GM18505 (cell line): Measurements from ENCODE around the gene WRAP73.

Experiments
- ATAC-seq: cut with Tn5 transposase; IDR thresholded peaks from one replicate; pipeline ENCODE4 v1.9.1; 2021; ENCODE audit not compliant: unreplicated experiment
- POLR2A ChIP-seq: IDR thresholded peaks from 4 replicates; pipeline ENCODE4 v1.6.1; 2011; ENCODE audit warnings: borderline replicate concordance; ENCODE audit not compliant: insufficient read depth, insufficient read length; ENCODE audit errors: extremely low read depth

Gene WRAP73

DNA sequence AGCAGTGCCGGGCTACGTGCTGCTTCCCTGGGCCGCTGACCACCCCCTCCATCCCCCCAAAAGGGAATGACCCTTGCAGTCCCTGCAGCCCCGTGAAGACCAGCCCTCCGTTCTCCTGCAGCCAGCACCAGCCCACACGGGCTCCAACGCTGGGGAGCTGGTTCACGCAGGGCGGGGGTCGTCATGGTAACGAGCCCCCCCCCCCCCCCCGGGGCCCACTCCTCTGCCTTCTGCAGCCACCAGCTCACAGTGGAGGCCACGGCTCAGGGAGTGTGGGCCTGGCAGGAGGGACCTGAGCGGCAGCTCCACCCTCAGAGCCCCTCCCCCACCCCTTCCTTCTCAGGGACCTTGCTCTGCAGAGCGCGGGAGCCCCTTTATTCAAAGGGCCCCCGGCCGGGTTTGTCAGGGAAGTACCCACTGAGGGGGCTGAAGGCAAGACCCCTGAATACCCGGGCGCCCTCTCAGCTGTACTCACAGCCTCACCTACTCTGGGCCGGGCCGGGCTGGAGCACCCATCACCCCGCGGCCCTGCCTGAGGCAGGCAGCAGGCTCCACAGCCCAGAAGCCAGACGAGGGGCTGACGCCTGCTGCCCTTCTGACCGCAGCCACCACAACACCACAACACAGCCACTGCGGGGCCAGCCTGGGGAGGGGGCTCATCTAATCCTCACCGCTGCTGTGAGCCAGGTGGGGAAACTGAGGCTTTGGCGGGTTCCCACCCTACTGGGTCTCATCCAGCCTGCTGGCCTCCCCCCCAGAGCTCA, 51.2 kb downstream of the WRAP73 start:
- no peak for ATAC-seq
- no peak for TF ChIP-seq POLR2A

DNA sequence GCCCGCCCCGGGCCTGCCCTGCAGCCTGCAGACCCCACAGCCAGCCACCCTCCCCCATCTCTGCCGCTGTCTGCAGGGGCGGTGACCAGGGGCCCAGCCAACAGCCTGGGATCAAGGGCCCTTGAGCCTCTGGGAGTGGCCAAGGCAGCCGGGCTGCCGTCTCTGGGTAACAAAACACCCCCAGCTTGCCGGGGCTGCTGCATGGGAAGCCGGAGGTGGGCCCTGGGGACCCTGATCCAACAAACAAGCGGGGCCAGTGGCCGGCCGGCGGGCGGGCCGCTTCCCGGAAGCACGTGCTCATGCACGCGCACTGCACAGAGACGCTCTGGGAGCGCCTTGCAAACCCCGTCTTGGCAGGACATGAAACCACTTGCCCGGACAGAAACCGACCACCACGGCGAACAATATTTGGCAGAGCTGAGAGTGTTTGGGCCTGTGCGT, 51.8 kb downstream of the WRAP73 start:
- no peak for ATAC-seq
- TF ChIP-seq POLR2A: no peak

DNA sequence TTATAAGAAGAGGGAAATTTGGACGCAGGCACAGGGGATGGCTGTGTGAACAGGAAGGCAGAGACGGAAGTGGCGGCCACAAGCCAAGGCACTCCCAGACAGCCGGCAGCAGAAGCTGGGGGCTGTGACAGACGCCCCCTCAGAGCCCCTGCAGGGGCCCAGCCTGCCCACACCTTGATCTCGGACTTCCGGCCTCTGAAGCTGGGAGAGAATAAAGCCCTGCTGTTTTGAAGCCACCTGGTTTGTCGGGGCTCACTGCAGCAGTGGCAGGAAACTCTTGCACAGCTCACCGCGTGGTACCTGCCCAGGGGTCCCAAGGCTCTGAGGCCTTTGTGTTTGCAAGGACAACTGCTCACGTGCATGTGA, 52.3 kb downstream of the WRAP73 start:
- ATAC-seq: no peak
- no peak for TF ChIP-seq POLR2A

DNA sequence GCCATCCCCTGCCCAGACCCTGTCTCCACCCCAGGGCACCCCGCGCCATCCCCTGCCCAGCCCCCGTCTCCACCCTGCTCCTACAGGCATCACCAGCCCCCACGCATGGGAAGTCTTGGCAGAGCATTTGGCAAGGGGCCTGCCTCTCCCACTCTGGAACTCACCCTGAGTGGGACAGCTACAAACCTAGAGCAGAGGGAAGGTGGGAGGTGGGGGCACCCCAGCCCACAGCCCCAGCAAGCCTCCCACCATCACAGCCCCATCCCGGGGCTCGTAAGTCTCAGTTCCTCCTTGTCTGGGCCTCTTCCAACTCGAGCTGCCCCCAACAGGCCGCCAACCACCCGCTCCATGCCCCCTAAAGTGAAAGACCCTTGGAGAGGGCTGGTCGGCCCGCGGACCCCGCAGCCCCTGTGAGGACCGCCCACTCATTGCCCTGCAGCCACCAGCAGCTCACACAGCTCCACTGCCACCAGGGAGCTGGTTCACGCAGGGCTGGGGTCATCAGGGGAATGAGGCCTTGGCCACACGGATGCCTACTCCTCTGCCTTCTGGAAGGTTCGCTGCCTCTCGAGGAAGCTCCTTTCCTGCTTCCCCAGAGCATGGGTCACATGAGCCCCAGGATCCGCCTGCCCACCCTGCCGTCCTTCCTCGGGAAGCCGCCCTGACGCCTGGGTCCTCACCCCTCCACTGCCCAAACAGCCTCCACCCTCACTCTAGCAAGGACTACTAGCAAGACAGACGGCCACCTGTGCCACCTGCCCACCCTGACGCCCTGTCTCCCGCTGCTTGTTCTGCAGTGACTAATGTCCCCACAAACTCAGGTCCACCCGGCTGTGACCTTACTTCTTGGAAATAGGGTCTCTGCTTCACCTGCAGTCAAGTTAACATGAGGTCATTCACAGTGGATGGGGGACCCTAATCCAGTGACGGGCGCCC, 53.0 kb downstream of the WRAP73 start:
- ATAC-seq: no peak
- TF ChIP-seq POLR2A: no peak

DNA sequence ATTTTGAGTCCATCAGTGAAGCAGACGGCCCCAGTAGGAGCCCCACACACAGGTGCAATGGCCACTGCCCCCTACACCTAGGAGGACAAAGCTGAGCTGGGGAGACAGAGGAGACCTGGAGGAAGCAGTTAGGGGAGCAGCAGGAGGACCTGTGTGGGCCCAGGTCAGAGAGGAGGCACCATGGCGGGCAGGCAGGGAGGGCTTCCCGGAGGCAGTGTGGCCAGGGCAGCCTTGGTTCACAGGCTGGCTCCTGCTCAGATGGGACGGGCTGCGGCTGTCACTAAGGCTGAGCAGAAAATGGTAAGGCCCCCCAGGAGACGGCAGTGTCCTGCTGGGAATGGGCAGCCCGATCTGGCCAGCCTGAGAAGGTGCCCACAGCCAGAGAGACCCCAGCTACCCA, 54.0 kb downstream of the WRAP73 start:
- TF ChIP-seq POLR2A: no peak
- no peak for ATAC-seq

DNA sequence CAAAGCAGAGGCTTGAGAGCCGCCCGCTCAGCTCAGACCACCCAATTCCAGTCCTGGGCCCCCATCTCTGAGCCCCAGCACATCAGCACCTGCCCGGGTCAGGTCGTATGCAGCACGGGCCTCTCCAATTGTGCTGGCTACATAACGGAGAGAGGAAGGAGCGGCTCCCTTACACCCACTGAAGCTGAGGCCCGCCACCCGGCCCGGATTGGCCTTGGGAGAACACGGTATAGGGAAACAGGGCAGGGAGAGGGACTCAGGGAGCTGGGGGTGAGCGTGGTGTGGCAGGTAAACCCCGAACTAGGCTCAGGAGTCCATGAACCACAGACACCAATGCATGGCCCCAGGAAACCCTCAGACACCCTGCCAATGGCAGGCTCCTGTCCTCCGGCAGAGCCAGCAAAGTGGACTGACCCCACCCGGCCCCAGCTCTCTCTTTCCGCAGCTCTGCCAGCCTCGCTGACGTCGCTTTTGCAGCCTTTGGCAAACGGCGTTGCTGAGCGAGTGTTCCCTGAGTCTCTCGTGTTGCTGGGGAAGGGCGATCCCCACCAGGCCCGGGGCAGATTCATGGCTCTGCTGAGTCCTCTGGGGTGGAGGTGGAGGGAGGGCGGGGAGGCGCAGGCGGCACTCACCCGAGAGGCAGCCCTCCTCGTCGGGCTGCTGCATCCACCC, 55.1 kb downstream of the WRAP73 start:
- no peak for TF ChIP-seq POLR2A
- no peak for ATAC-seq

DNA sequence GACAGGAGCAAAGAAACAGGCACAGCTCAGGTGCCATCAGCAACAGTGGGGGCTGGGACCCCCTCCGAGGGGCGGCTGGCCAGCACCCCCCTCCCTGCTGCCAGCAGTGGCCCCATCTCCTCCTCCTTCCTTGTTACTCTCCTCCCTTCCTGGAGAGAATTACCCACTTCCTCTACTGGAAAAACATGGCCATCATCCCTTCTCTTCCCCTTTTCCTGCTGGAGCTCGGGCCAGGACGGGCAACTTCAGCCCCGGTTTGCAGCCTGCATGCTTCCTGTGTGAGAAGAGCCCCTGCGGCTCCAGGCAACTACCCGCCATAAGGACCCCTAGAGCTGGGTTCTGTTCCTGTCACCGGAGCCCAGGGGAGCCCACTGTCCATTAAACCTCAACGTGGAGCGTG, 56.2 kb downstream of the WRAP73 start:
- no peak for ATAC-seq

DNA sequence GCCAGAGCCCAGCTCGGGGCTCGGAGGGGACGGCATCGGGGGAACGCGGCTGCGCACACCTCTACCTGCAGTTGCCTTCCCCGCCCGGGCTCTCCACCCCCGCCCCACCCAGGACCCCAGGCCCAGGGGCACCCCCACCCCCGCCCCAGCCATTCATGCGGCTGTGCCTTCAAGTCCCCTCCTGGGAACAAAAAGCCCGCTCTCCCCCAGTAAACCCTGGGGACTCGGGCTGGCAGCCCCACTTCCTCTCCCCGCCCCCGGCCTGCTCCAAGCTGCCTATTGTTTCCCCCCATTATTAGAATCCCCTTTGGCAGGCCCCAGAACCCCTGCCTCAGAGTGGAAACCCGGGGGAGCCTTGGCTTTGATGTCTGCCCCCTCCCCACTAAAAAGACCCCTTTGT, 56.6 kb downstream of the WRAP73 start:
- no peak for TF ChIP-seq POLR2A
- no peak for ATAC-seq

More for the DNA sequence above, 56.2 kb downstream of the WRAP73 start:
- no peak for TF ChIP-seq POLR2A

DNA sequence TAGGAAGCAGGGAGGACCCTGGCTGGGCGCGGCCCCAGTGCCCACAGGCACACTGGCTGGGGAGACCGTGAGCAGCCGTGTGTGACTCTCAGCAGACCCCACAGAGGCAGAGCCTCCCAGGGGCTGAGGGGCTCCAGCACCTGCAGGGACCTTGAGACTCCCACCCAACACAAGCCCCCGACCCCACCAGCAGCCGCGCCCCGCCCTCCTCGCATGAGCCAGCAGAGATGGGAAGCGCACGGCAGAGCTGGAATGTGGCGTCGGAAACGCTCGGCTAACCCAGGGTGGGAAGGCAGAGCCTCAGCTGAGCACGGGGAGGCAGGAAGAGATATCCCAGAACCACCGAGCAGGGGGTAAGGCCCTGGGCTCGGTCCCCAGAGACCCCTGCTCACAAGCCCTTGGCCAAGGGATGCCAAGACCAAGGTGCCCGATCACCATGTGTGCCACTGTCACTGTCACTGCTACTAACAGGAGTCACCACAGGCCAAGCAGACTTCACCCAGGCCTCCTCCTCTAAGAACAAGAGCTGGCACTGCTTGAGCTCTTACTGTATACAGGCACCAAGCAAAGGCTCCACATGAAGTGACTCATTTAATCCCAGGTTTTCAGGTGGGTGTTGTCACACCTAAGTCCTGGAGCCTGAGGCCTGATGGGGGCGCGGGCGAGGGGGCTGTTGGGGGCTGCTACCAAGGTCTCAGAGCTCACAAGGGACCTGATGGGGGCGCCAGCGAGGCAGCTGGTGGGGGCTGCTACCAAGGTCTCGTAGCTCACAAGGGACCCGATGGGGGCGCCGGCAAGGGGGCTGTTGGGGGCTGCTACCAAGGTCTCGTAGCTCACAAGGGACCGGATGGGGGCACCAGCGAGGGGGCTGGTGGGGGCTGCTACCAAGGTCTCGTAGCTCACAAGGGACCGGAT, 58.7 kb downstream of the WRAP73 start:
- TF ChIP-seq POLR2A: no peak
- no peak for ATAC-seq

DNA sequence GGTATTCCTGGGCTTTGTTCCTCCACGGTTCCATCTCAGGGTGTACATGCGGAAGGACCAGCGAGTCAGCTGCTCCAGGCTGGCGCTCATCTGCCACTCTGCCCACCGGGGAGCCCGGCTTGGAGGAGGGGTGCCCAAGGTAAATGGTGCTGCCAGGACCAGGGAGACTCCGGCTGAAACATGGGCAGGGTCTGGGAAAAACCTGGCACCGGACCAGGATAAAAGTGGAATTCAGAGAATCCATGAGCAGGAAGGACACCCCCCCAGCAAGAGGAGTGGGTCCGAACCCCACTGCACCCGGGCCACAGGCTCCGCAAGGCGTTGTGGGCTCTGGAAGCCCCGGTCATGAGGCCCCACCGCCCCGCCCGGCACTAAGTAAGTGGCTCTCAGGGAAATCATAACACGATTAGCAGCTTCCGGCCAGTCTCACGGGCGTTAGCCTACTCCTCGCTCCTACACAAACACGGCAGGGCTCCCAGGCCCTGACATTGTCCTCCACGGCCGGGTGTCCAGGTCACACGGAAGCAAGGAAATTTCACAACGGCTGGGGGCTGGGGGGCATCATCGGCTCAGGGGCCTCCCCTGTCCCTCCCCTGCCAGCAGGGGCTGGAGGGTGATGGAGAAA, 59.7 kb downstream of the WRAP73 start:
- no peak for ATAC-seq
- no peak for TF ChIP-seq POLR2A

DNA sequence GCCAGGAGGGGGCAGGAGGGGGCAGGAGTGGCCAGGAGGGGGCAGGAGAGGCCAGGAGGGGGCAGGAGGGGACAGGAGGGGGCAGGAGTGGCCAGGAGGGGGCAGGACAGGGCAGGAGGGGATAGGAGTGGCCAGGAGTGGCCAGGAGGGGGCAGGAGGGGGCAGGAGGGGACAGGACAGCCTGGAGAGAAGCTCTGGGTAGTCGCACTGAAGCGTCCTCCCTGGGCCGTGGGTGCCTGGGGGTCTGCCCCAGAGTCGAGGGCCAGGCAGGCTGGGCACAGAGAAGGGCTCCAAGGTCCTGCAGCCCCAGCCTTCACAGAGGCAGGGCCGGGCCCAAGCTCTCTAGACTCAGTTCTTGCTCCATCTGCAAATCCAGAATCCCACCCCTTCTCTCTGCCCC, 61.5 kb downstream of the WRAP73 start:
- no peak for TF ChIP-seq POLR2A
- no peak for ATAC-seq

DNA sequence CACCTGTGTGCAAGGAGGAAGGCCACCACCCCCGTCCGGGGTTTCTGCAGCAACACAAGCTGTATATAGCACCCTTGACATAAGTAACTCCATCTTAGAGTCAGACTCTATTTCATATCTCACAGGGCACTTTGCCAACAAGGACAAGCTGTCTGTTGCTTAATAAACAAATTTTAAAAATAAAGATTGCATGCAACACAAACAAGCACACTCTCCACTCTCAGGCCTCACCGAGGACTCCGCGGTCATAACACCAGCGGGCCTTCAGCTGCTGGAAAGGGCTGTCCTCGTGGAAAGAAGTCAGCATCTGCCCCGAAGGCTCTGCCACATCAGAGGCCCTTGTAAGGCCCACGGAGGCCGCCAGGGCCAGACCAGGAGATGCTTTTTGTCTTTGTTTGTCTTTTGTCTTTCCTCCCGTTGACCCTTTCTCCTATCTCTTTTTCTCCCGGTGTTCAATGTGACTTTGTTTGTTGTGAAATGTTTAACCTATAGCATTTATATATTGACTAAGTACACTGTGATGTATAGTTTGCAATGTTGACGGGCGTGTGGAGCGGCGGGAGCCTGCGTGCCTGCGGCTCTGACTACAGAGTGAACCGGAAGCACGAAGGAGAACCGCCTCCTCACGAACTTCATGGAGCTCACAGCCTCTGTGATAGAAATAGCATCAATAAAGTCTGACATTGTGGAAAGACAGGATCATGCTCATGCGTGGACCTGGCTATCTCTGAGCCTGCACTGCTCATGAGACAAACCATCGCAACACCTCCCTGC, 62.7 kb downstream of the WRAP73 start:
- ATAC-seq: no peak

More for the DNA sequence above, 62.7 kb downstream of the WRAP73 start:
- no peak for TF ChIP-seq POLR2A
